HG02943 (cell line): Measurements from ENCODE around the gene UBR3.
"Not testable (repeated sequence)": the region's sequence is repeated elsewhere in the genome, so short reads cannot be mapped to it uniquely, and the experiment has no call there.

Experiments
- ATAC-seq: cut with Tn5 transposase; IDR thresholded peaks from one replicate; pipeline ENCODE4 v1.9.1; 2021; ENCODE audit warnings: mild to moderate bottlenecking, low read depth, moderate library complexity; ENCODE audit not compliant: unreplicated experiment

UBR3 gene

DNA sequence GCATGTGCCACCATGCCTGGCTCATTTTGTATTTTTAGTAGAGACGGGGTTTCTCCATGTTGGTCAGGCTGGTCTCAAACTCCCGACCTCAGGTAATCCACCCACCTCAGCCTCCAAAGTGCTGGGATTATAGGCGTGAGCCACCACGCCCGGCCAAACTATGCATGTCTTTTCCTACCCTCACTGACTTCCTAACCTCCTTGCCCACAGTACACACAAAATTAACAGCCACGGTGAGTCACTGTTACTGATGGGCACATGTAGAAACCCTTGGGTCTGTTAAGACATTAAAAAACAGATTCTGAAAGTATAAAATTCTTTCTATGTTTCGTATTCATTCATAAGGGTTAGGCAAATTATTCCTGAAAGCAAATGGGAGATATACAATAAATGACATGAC lies 7.2 kb upstream of the UBR3 start:
- ATAC-seq: not testable (repeated sequence)

GRCh38 chr2:169822036-169822435 lies 5.2 kb upstream of the UBR3 start:
- ATAC-seq: no peak

DNA sequence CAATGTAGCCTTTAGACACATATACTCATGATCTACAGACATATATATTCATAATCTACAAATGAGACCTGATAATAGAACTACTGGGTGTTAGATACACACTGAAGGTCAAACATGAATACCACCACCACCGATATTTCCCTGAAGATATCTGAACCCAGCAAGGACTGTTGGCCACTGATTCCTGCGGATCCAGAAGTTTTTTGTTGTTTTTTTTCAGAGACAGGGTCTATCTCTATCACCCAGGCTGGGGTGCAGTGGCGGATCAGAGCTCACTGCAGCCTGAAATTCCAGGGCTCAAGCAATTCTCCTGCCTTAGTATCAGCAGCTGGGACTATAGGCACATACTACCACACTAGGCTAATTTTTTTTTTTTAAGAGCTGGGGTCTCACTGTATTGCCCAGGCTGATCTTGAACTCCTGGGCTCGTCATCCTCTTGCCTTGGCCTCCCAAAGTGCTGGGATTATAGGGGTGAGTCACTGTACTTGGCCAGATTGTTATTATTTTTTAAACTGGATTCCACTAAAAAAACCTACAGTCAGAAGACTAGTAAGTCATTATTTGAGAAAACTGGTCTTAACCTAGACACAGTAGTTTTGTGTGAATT lies 4.4 kb upstream of the UBR3 start:
- no peak for ATAC-seq

GRCh38 chr2:169823996-169824372 lies 3.3 kb upstream of the UBR3 start:
- no peak for ATAC-seq

- peak; percentile 54 for ATAC-seq
These were observed 2.6 kb upstream of the UBR3 start, which contains the start of gene METTL5 for GRCh38 chr2:169824373-169825333. Gene METTL5 (minus strand): TSS chr2:169824905. CDS start chr2:169824597, 308 bp downstream.

DNA sequence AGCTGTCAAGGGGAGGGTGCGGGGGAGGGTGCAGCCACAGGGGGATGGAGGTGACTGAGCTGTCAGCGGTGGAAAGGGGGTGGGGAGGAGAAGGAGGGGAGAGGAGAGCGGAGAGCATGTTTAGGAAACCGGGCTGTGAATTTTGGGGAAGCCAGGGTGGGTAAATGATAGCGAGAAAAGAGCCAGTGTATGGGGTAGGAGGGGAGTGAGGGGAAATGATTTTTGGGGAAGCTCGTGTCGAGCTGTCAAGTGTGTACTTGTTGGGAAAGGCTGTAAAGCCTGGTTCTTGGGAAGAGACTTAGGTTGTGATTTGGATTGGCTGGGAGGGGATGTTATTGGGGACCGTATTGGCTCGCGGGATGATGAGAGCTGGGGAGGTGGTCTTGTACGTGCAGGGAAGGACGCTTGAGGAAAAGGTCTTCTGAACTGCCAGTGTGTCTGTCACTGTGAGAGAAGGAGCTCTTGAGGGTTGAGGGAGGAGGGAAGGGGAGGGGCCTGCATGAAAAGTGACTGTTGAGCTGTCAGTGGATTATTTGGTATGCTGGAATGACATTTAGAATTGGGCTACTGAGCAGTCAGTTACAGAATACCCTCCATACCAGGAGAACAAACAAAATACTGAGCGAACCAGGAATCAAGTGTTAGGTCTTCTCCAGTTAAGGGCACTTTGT lies 1.0 kb downstream of the UBR3 start:
- no peak for ATAC-seq

- no peak for ATAC-seq
These were observed 7.1 kb downstream of the UBR3 start for GRCh38 chr2:169834401-169834800.

- no peak for ATAC-seq
These were observed 11.7 kb downstream of the UBR3 start for GRCh38 chr2:169838743-169839489.

DNA sequence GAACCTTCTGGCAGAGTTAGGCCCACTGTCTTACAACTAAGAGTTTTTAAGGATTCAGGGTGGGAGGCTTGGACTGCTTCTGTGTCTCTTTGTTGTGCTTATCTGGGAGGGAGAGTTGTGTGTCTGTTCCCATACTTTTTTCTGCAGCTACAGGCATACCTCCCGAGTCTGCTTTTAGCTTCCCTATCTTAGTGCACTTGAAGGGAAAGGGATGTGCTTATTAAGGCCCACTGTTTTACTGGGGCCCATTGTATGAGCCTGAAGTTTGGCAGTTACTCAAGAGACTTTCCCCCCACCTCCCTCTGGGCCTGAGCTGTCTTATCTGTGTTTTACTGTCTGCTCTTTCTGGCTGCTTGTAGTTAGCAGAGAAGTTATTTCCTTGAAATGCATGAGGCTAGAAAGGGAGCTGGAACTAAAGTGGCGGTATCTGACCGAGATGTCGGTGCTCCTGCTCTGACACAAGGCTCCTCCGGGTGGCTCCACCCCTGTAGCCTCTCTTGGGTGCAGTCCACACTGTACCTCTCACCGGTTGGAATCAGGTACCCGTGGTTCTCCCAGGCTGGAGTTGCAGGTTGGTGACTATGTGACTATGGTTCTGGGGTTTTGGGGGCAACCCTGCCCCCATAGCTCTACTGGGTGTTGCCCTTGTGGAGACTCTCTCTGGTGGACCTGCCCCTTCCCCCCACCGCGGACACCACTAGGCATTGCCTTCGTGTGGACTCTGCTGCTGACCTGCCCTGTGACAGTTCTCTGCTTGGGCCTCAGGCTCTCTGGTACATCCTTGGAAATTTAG lies 12.9 kb downstream of the UBR3 start:
- ATAC-seq: no peak

DNA sequence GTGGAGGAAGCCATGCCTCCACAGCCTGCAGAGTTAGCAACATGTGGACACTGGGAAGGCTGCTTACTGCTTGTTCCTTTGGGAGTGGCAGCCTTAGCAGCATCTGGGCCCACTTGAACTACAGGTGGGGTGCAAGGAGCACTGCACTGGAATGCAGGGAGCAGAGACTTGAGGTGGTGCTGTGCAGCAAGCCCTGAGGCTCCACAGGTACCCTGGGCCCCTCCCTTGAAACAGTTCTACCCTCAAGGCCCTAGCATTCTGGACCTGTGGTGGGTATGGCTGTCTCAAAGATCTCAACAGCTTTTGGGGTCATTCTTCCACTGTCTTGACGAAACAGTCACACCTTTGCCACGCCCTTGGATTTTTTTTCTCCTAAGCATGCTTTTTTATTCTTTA lies 13.5 kb downstream of the UBR3 start:
- no peak for ATAC-seq

- ATAC-seq: not testable (repeated sequence)
These were observed 14.4 kb downstream of the UBR3 start for GRCh38 chr2:169841625-169842024.

DNA sequence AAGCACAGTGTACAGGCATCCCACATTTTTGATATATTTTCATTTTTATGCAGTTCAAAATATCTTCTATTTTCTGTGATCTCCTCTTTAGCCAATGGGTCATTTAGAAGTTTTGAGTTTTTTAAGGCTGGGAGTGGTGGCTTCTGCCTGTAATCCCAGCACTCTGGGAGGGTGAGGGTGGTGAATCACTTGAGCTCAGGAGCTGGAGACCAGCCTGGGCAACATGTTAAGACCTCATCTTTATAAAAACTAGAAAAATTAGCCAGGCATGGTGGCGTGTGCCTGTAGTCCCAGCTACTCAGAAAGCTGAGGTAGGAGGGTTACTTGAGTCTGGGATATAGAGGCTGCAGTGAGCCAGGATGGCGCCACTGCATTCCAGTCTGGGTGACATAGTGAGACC lies 17.8 kb downstream of the UBR3 start:
- ATAC-seq: no peak

- not testable (repeated sequence) for ATAC-seq
These were observed 21.9 kb downstream of the UBR3 start for GRCh38 chr2:169848959-169849693.

DNA sequence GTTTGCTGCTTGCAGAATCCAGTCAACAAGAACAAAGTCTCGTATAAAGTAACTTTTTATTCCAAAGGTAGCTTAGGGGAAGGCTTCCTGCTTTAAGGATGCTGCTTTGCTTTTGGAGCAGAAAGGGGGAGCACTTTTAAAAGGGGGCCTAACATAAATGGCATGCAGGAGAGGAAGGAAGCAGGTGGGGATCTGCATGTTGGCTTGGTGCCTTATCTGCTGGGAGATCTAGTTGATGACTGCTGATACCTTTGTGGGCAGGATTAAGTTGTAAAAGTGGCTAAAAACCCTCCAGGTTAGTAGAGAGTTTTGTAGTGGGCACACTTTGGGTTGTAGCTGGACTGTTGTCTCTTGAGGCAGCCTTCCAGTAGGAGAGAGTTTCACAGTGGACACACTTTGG lies 22.5 kb downstream of the UBR3 start:
- no peak for ATAC-seq

GRCh38 chr2:169853041-169853668 lies 25.9 kb downstream of the UBR3 start:
- ATAC-seq: no peak

DNA sequence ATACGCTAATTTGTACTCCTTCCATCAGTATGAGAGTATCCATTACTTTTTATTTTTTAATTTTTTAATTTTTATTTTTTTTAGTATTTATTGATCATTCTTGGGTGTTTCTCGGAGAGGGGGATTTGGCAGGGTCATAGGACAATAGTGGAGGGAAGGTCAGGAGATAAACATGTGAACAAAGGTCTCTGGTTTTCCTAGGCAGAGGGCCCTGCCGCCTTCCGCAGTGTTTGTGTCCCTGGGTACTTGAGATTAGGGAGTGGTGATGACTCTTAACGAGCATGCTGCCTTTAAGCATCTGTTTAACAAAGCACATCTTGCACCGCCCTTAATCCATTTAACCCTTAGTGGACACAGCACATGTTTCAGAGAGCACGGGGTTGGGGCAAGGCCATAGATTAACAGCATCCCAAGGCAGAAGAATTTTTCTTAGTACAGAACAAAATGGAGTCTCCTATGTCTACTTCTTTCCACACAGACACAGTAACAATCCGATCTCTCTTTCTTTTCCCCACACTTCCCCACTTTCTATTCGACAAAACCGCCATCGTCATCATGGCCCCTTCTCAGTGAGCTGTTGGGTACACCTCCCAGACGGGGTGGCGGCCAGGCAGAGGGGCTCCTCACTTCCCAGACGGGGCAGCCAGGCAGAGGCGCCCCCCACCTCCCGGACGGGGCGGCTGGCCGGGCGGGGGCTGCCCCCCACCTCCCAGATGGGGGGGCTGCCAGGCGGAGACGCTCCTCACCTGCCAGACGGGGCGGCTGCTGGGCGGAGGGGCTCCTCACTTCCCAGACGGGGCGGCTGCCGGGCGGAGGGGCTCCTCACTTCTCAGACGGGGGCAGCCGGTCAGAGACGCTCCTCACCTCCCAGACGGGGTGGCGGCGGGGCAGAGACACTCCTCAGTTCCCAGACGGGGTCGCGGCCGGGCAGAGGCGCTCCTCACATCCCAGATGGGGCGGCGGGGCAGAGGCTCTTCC lies 28.3 kb downstream of the UBR3 start:
- ATAC-seq: not testable (repeated sequence)

GRCh38 chr2:169859423-169859822 lies 32.2 kb downstream of the UBR3 start:
- no peak for ATAC-seq
